ENCODE measurements around the gene MAP3K19.

DNA sequence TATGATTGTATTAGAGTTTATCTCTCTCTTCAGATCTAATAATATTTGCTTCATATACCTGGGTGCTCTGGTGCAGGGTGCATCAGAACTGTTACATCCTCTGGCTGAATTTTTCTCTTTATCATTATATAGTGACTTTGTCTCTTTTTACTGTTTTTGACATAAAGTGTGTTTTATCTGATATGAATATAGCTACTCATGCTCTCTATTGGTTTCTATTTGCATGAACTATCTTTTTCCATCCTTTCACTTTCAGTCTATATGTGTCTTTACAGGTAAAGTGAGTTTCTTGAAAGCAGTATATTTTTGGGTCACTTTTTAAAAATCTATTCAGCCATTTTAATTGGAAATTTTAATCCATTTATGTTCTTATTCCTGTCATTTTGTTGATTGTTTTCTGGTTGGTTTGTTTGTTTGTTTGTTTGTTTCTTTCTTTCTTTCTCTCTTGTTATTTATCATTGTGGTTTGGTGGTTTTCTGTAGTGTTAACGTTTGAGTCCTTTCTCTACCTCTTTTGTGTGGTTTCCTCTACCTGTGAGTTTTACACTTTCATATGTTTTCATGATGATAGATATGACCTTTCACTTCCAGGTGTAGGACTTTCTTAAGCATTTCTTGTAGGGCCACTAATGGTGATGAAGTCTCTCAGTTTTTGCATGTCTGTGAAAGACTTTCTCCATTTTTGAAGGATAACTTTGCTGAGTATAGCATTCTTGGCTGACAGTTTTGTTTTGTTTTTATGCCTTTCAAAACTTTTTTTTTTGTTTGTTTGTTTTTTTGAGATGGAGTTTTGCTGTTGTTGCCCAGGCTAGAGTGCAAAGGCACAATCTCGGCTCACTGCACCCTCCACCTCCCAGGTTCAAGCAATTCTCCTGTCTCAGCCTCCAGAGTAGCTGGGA lies 73.8 kb downstream of the MAP3K19 start:
- TF ChIP-seq EP300 (IDR thresholded peaks at IDR 0.05) (no peak), POLR2A (IDR thresholded peaks at IDR 0.05) (no peak)
- TF ChIP-seq, protein P1, sequence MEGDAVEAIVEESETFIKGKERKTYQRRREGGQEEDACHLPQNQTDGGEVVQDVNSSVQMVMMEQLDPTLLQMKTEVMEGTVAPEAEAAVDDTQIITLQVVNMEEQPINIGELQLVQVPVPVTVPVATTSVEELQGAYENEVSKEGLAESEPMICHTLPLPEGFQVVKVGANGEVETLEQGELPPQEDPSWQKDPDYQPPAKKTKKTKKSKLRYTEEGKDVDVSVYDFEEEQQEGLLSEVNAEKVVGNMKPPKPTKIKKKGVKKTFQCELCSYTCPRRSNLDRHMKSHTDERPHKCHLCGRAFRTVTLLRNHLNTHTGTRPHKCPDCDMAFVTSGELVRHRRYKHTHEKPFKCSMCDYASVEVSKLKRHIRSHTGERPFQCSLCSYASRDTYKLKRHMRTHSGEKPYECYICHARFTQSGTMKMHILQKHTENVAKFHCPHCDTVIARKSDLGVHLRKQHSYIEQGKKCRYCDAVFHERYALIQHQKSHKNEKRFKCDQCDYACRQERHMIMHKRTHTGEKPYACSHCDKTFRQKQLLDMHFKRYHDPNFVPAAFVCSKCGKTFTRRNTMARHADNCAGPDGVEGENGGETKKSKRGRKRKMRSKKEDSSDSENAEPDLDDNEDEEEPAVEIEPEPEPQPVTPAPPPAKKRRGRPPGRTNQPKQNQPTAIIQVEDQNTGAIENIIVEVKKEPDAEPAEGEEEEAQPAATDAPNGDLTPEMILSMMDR (IDR thresholded peaks at IDR 0.05), result no peak

Data from sigmoid colon (tissue), 4 donors.